ENCODE data around the gene ASGR2.
"Not testable (repeated sequence)": the region's sequence is repeated elsewhere in the genome, so short reads cannot be mapped to it uniquely, and the experiment has no call there.

The ASGR2 gene, protein sequence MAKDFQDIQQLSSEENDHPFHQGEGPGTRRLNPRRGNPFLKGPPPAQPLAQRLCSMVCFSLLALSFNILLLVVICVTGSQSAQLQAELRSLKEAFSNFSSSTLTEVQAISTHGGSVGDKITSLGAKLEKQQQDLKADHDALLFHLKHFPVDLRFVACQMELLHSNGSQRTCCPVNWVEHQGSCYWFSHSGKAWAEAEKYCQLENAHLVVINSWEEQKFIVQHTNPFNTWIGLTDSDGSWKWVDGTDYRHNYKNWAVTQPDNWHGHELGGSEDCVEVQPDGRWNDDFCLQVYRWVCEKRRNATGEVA

DNA sequence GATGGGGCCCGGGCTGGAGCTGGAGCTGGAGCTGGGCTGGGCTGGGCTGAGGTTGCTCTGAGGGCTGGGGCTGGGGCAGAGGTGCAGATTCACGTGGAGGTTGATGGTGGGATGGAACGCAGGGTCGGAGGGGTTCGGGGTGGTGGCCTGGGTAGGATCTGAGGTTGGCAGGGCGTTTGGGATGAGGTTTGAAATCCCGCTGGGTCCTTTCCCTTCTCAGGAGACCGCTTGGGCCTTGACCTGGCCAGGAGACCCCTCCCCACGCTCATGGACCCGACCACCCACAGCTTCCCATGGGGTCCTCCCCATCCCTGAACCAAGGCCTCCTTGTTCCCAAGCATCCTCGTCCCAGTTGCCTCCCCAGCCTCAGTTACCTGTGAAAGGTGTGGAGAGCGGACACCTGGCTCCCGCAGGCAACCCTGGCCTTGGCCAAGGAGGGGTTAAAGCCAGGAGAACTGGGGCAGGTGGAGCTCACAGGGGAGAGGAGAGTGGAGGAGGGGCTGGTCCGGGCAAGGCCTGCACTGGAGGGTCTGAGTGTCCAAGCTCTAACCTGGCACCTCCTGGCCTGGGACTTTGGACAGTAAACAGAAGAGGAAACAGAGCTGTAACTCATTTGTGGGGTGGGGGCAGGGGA lies at the start of gene ASGR2:
TSS of gene ASGR2 (minus strand) at position 582 of the 634 bp plus-strand sequence. CDS start 582 bp downstream, outside the sequence.
- no peak within 1 kb of the TSS for H3K9ac ChIP-seq (ENCODE audit: low read length)
- no peaks in the 10 kb centered on the region for H3K4me1 ChIP-seq (ENCODE audit: control insufficient read depth, insufficient read depth, low read length)
- H3K4me3 ChIP-seq (ENCODE audit: low read length), result no peak within 1 kb of the TSS
- H3K27me3 ChIP-seq (ENCODE audit: control insufficient read depth, insufficient read depth, low read length), result peaks cover 4% of the 10 kb centered on the region
- H3K9me3 ChIP-seq (ENCODE audit: control insufficient read depth, low read length), result no peaks in the 10 kb centered on the region
- H3K36me3 ChIP-seq (ENCODE audit: control insufficient read depth, insufficient read depth, low read length), result no peaks in the 10 kb centered on the region

DNA sequence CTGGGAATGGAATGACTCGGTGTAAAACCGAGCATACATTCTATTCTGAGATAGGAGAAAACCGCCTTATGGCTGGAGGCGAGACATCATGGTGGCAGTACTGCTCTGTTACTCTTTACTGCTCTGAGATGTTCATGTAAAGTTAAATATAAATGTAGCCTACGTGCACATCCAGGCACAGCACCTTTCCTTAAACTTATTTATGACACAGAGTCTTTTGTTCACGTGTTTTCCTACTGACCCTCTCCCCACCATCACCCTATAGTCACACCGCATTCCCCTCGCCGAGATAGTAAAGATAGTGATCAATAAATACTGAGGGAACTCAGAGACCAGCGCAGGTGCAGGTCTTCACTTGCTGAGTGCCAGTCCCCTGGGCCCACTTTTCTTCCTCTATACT lies 44.9 kb upstream of the ASGR2 start:
- not testable (repeated sequence) for H3K4me1 ChIP-seq (ENCODE audit: control insufficient read depth, insufficient read depth, low read length); H3K27me3 ChIP-seq (ENCODE audit: control insufficient read depth, insufficient read depth, low read length); H3K4me3 ChIP-seq (ENCODE audit: low read length); H3K9ac ChIP-seq (ENCODE audit: low read length); H3K9me3 ChIP-seq (ENCODE audit: control insufficient read depth, low read length); H3K36me3 ChIP-seq (ENCODE audit: control insufficient read depth, insufficient read depth, low read length)

DNA sequence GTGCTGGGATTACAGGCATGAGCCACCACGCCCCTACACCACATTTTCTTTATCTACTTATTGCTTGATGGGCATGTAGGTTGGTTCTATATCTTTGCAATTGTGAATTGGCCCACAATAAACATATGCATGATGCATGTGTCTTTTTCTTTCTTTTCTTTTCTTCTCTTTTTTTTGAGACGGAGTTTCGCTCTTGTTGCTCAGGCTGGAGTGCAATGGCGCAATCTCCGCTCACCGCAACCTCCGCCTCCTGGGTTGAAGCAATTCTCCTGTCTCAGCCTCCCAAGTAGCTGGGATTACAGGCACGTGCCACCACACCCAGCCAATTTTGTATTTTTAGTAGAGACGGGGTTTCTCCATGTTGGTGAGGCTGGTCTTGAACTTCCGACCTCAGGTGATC lies 43.8 kb upstream of the ASGR2 start:
- H3K9ac ChIP-seq (ENCODE audit: low read length); H3K27me3 ChIP-seq (ENCODE audit: control insufficient read depth, insufficient read depth, low read length); H3K9me3 ChIP-seq (ENCODE audit: control insufficient read depth, low read length): not testable (repeated sequence)

DNA sequence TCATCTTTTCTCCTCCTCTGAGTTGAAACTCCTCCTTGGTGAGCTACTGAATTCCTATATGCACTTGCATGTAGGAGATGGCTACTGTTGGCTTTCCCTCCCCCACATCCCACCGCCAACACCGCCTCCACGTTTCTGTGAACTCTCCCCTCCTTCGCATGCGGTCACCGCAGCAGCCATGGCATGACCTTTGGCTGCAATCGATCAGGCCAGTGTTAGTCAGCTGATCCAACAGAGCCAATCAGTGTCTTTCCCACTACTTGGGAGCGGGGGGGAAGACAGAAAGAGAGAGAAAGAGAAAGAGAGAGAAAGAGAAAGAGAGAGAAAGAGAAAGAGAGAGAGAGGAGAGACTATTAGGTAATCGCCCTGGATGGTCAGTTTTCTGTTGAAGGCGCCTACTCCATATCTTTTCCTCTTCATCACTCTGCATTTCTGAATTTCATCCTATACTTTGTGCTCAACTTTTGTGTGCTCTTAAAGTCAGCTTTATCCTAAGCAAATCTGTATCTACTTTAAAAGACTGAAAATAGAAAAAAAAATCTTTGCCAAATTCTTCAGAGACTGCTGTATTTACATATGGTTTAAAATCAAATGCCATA lies 41.8 kb upstream of the ASGR2 start:
- Histone ChIP-seq H3K9me3 (ENCODE audit: control insufficient read depth, low read length) (no peaks in the 10 kb centered on the region), H3K27me3 (ENCODE audit: control insufficient read depth, insufficient read depth, low read length) (no peaks in the 10 kb centered on the region), H3K36me3 (ENCODE audit: control insufficient read depth, insufficient read depth, low read length) (no peaks in the 10 kb centered on the region), H3K9ac (ENCODE audit: low read length) (no peak overlapping the region), H3K4me1 (ENCODE audit: control insufficient read depth, insufficient read depth, low read length) (no peaks in the 10 kb centered on the region), H3K4me3 (ENCODE audit: low read length) (no peak overlapping the region)

More for the DNA sequence above, 43.8 kb upstream of the ASGR2 start:
- H3K4me3 ChIP-seq (ENCODE audit: low read length); H3K36me3 ChIP-seq (ENCODE audit: control insufficient read depth, insufficient read depth, low read length); H3K4me1 ChIP-seq (ENCODE audit: control insufficient read depth, insufficient read depth, low read length): not testable (repeated sequence)

DNA sequence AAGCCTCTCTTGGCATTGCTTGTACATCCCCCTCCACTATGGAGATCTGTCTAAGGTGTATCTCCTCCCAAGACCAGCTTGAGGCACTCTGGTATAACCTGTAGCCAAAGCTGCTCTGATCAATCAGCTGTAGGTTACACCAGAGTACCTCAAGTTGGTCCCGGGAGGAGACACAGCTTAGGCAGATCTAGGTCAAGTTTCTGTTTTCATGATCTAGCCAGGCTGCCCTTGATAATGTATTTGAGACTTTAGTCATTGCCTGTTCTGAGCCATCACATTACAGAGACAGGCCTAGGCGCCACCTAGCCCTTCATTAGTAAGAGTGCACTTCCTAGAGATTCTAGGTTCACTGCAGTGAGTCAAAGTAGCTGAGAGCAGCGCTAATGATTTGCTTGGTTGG lies 33.1 kb upstream of the ASGR2 start:
- H3K9me3 ChIP-seq (ENCODE audit: control insufficient read depth, low read length), result no peaks in the 10 kb centered on the region
- H3K9ac ChIP-seq (ENCODE audit: low read length), result no peak overlapping the region
- H3K27me3 ChIP-seq (ENCODE audit: control insufficient read depth, insufficient read depth, low read length), result no peaks in the 10 kb centered on the region
- H3K4me3 ChIP-seq (ENCODE audit: low read length), result no peak overlapping the region
- peaks cover 12% of the 10 kb centered on the region for H3K4me1 ChIP-seq (ENCODE audit: control insufficient read depth, insufficient read depth, low read length)
- H3K36me3 ChIP-seq (ENCODE audit: control insufficient read depth, insufficient read depth, low read length), result no peaks in the 10 kb centered on the region

DNA sequence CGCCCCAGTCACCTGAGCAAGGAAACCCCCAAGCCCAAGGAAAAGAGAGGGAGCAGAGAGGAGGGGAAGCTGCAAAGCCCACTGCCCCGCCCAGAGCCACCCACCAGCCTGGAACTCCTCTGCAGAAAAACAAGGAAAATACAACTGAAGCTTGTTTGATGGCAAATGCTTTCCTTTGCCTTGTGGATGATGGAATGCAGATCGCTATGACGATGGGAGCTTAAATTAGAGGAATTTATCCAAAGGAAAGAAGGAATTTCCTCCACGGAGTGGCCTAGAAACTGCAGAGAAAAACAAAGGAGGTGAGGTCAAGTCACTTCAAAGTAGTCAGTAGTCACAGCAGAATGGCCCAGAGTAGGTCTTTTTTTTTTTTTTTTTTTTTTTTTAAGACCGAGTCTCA lies 31.5 kb upstream of the ASGR2 start:
- H3K36me3 ChIP-seq (ENCODE audit: control insufficient read depth, insufficient read depth, low read length), result no peaks in the 10 kb centered on the region

DNA sequence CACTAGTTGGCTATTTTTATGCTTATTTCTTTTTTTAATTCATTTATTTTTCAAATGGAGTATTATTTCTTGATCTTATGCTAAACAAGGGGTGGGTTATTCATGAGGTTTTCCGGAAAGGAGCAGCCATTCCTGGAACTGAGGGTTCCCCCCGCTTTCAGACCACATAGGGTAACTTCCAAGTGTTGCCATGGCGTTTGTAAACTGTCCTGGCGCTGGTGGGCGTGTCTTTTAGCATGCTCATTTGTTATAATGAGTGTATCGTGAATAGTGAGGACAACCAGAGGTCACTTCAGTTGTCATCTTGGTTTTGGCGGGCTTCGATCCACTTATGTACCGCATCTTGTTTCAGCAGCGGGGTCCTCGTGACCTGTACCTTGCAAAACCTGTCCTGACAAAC lies 29.6 kb upstream of the ASGR2 start:
- H3K27me3 ChIP-seq (ENCODE audit: control insufficient read depth, insufficient read depth, low read length), result no peaks in the 10 kb centered on the region
- no peaks in the 10 kb centered on the region for H3K9me3 ChIP-seq (ENCODE audit: control insufficient read depth, low read length)
- peaks cover 32% of the 10 kb centered on the region for H3K4me1 ChIP-seq (ENCODE audit: control insufficient read depth, insufficient read depth, low read length)
- no peaks in the 10 kb centered on the region for H3K36me3 ChIP-seq (ENCODE audit: control insufficient read depth, insufficient read depth, low read length)
- H3K4me3 ChIP-seq (ENCODE audit: low read length), result no peak overlapping the region
- H3K9ac ChIP-seq (ENCODE audit: low read length), result no peak overlapping the region

More for the DNA sequence above, 31.5 kb upstream of the ASGR2 start:
- H3K4me3 ChIP-seq (ENCODE audit: low read length), result no peak overlapping the region
- no peaks in the 10 kb centered on the region for H3K27me3 ChIP-seq (ENCODE audit: control insufficient read depth, insufficient read depth, low read length)
- H3K9me3 ChIP-seq (ENCODE audit: control insufficient read depth, low read length), result no peaks in the 10 kb centered on the region
- no peak overlapping the region for H3K9ac ChIP-seq (ENCODE audit: low read length)
- H3K4me1 ChIP-seq (ENCODE audit: control insufficient read depth, insufficient read depth, low read length), result peaks cover 25% of the 10 kb centered on the region

DNA sequence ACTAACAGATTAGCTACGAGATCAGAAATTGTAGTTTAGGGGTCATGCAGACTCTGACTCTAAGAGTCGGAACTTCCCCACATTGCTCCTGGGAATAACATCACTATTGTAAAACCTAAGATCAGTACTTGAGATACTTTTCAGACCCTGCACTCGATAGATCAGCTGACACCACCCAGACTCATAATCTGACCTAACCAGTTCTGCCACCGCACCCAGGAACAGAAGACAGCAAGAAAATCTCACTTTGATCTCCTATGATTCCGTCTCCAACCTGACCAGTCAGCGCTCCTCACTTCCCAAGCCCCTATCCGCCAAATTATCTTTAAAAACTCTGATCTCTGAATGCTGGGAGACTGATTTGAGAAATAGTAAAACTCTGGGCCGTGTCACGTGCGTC lies 27.2 kb upstream of the ASGR2 start:
- peaks cover 44% of the 10 kb centered on the region for H3K4me1 ChIP-seq (ENCODE audit: control insufficient read depth, insufficient read depth, low read length)
- no peaks in the 10 kb centered on the region for H3K27me3 ChIP-seq (ENCODE audit: control insufficient read depth, insufficient read depth, low read length)
- no peak overlapping the region for H3K9ac ChIP-seq (ENCODE audit: low read length)
- no peak overlapping the region for H3K4me3 ChIP-seq (ENCODE audit: low read length)
- no peaks in the 10 kb centered on the region for H3K36me3 ChIP-seq (ENCODE audit: control insufficient read depth, insufficient read depth, low read length)
- no peaks in the 10 kb centered on the region for H3K9me3 ChIP-seq (ENCODE audit: control insufficient read depth, low read length)

DNA sequence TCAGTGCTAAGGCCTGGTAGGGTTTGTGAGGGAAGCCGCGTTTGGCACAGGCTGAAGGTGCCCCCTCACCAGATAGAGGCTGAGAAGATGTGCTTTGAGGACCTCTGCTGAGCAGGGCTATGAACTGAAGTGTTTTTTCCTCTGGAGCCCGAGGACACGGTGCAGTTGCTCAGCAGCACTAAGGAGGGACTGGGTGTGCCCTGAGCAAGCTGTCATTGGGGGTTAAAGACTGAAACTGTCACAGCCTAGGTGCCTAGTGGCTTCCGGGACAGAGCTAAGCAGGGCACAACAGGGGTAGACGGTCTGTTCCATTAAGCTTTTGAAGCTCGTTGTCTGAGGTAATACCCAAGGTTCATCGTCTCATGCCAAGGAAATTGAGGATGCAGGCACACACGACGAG lies 24.8 kb upstream of the ASGR2 start:
- H3K36me3 ChIP-seq (ENCODE audit: control insufficient read depth, insufficient read depth, low read length), result no peaks in the 10 kb centered on the region
- H3K4me1 ChIP-seq (ENCODE audit: control insufficient read depth, insufficient read depth, low read length), result peaks cover 37% of the 10 kb centered on the region
- no peaks in the 10 kb centered on the region for H3K27me3 ChIP-seq (ENCODE audit: control insufficient read depth, insufficient read depth, low read length)
- H3K9ac ChIP-seq (ENCODE audit: low read length), result no peak overlapping the region
- H3K4me3 ChIP-seq (ENCODE audit: low read length), result no peak overlapping the region
- H3K9me3 ChIP-seq (ENCODE audit: control insufficient read depth, low read length), result no peaks in the 10 kb centered on the region

DNA sequence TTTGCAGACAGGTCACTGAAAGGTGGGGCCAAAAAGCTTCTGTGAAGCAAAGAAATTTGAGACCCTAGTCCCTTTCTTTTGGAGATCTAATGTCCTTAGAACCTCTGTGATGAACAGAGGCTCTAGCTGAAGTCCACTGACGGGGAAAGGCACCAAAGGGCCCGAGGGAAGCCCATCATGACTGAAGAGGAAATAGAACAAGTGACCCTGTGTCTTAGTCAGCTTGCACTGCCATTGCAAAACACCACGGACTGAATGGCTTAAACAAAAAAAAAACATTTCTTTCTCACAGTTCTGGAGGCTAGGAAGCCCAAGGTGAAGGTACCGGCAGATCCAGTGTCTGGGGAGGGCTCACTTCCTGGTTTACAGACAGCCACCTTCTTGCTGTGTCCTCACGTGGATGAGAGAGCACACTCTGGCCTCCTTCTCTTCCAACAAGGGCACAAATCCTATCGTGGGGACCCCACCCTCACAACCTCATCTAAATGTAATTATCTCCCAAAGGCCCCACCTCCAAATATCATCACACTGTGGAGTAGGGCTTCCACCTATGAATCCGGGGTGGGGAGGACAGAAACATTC lies 24.3 kb upstream of the ASGR2 start:
- no peaks in the 10 kb centered on the region for H3K9me3 ChIP-seq (ENCODE audit: control insufficient read depth, low read length)
- H3K36me3 ChIP-seq (ENCODE audit: control insufficient read depth, insufficient read depth, low read length), result no peaks in the 10 kb centered on the region
- H3K4me1 ChIP-seq (ENCODE audit: control insufficient read depth, insufficient read depth, low read length), result peaks cover 34% of the 10 kb centered on the region
- H3K27me3 ChIP-seq (ENCODE audit: control insufficient read depth, insufficient read depth, low read length), result no peaks in the 10 kb centered on the region
- H3K9ac ChIP-seq (ENCODE audit: low read length), result no peak overlapping the region
- H3K4me3 ChIP-seq (ENCODE audit: low read length), result no peak overlapping the region

DNA sequence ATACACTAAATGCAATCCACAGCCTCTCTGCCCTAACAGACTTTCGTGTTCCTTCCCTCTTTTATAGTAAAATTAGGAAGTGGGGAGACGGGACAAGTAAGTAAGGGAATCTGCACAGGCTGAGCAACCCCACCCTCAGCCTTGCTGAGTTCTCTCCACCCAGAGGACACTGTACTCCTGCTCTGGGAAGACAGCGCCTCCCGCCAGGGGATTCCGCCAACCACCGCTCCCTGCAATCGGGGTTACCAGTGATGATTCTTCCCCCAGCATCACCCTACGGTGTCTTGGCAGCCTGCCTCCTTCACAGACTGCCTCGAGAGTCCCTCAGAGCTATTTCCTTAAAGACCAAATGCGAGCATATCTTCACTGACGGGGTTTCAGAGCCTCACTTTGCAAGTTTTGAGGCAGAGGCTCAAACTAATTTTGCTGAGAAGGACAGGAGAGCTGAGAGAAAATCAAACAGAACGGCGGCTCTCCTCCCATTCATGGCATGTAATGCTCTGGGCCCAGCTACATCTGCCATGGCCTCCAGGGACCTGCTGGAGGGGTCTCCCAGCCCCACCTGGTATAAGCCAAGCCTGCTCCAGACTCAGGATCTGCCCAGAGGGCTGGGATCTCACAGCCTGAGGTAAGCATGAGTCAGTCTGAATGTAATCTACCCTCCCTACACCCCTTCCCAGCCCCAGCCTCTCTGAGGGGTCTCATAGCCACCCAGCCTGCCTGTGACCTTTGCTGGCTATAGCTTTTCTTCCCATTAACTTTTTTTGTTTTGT lies 22.7 kb upstream of the ASGR2 start:
- no peaks in the 10 kb centered on the region for H3K9me3 ChIP-seq (ENCODE audit: control insufficient read depth, low read length)
- peak overlapping the region; percentile 32 for H3K9ac ChIP-seq (ENCODE audit: low read length)
- H3K4me3 ChIP-seq (ENCODE audit: low read length), result no peak overlapping the region
- no peaks in the 10 kb centered on the region for H3K36me3 ChIP-seq (ENCODE audit: control insufficient read depth, insufficient read depth, low read length)
- no peaks in the 10 kb centered on the region for H3K27me3 ChIP-seq (ENCODE audit: control insufficient read depth, insufficient read depth, low read length)
- H3K4me1 ChIP-seq (ENCODE audit: control insufficient read depth, insufficient read depth, low read length), result peaks cover 28% of the 10 kb centered on the region
